ENCODE data around the gene ENTPD5. TPM values are rescaled to one million over a fixed set of nuclear protein-coding genes. Genes with fewer than 3 reads are reported as not detected.

ENTPD5 gene
- total RNA-seq, 4 donors from 2014 or later, result 8.0 to 12.9 (median 11.0) TPM

DNA sequence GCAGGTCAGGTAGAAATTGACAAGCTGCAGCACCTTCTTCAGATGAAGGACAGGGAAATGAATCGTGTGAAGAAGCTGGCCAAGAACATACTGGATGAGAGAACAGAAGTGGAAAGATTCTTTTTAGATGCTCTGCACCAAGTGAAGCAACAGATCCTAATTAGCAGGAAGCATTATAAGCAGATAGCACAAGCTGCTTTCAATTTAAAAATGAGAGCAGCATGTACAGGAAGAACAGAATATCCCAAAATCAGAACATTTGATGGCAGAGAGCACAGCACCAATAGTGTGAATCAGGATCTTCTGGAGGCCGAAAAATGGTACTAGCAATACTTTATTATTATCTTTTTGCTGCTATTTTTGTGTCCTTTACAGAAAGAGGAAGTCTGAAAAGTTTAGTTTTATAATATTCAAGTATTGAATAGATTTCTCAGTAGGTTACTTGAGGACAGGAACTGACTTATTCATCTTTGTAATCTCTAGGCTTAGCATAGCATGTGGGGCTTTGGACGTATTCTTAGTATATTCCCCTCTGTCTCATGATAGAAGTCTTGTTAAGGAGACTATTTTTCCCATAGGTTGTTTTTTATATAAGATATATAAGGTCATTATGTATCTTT is 30.9 kb upstream of the ENTPD5 start:
- H3K27ac ChIP-seq, result no peak overlapping the region
- H3K4me1 ChIP-seq, result no peaks in the 10 kb centered on the region
- WGBS, 2 donors, result 73 to 74% methylated on average over 3 of the region's 3 CpGs
- H3K9me3 ChIP-seq, result no peaks in the 10 kb centered on the region
- TF ChIP-seq, protein P1, sequence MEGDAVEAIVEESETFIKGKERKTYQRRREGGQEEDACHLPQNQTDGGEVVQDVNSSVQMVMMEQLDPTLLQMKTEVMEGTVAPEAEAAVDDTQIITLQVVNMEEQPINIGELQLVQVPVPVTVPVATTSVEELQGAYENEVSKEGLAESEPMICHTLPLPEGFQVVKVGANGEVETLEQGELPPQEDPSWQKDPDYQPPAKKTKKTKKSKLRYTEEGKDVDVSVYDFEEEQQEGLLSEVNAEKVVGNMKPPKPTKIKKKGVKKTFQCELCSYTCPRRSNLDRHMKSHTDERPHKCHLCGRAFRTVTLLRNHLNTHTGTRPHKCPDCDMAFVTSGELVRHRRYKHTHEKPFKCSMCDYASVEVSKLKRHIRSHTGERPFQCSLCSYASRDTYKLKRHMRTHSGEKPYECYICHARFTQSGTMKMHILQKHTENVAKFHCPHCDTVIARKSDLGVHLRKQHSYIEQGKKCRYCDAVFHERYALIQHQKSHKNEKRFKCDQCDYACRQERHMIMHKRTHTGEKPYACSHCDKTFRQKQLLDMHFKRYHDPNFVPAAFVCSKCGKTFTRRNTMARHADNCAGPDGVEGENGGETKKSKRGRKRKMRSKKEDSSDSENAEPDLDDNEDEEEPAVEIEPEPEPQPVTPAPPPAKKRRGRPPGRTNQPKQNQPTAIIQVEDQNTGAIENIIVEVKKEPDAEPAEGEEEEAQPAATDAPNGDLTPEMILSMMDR (IDR thresholded peaks at IDR 0.05), result no peak
- TF ChIP-seq POLR2A (IDR thresholded peaks at IDR 0.05) (no peak), EP300 (IDR thresholded peaks at IDR 0.05) (no peak)
- H3K27me3 ChIP-seq, result no peaks in the 10 kb centered on the region
- H3K4me3 ChIP-seq, result no peak overlapping the region
- no peak for DNase-seq (ENCODE audit: low spot score in 2 of 2)
- peaks cover 0 to 59% (median 0%) of the 10 kb centered on the region in 3 donors for H3K36me3 ChIP-seq

- Histone ChIP-seq H3K27ac (no peak overlapping the region), H3K4me1 (no peaks in the 10 kb centered on the region), H3K27me3 (no peaks in the 10 kb centered on the region), H3K9me3 (no peaks in the 10 kb centered on the region), H3K4me3 (no peak overlapping the region), H3K36me3 (peaks cover 0 to 54% (median 0%) of the 10 kb centered on the region in 3 donors)
- TF ChIP-seq, protein P1 (IDR thresholded peaks at IDR 0.05), result no peak
- TF ChIP-seq EP300 (IDR thresholded peaks at IDR 0.05), result no peak
- TF ChIP-seq POLR2A (IDR thresholded peaks at IDR 0.05), result no peak
- 43 to 50% methylated on average over 3 of the region's 3 CpGs for WGBS, 2 donors
- DNase-seq (ENCODE audit: low spot score in 2 of 2), result no peak
These were observed 29.2 kb upstream of the ENTPD5 start for GRCh38 chr14:74048281-74048680.

DNA sequence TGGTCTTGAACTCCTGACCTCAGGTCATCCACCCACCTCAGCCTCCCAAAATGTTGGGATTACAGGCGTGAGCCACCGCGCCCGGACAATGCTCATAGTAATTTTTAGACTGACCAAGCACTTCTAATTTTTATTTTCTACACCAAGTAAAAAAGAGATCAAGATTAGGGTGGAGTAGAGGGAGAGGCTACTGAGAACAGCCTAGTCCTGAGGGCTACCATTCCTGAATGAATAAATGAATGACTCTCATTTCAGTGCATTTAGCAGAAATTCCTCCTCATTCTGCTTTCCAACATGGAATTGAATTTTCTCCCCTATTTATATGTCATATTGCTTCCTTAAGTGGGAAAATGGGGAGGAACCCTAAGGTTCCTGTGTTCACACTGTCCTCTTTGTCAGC is 26.4 kb upstream of the ENTPD5 start:
- 95 to 98% methylated on average over 4 of the region's 4 CpGs for WGBS, 2 donors
- DNase-seq (ENCODE audit: low spot score in 2 of 2), result no peak
- TF ChIP-seq, protein P1 (IDR thresholded peaks at IDR 0.05), result no peak
- TF ChIP-seq POLR2A (IDR thresholded peaks at IDR 0.05) (no peak), EP300 (IDR thresholded peaks at IDR 0.05) (no peak)

GRCh38 chr14:74042296-74042695 is 23.2 kb upstream of the ENTPD5 start:
- no peaks in the 10 kb centered on the region for H3K9me3 ChIP-seq
- H3K27me3 ChIP-seq, result no peaks in the 10 kb centered on the region
- no peak overlapping the region for H3K27ac ChIP-seq
- DNase-seq (ENCODE audit: low spot score in 2 of 2), result no peak
- peaks cover 0 to 49% (median 0%) of the 10 kb centered on the region in 3 donors for H3K36me3 ChIP-seq
- TF ChIP-seq, protein P1 (IDR thresholded peaks at IDR 0.05), result no peak
- TF ChIP-seq POLR2A (IDR thresholded peaks at IDR 0.05) (no peak), EP300 (IDR thresholded peaks at IDR 0.05) (no peak)
- WGBS, 2 donors, result 53 to 81% methylated on average over 2 of the region's 2 CpGs
- no peak overlapping the region for H3K4me3 ChIP-seq
- no peaks in the 10 kb centered on the region for H3K4me1 ChIP-seq

More for the DNA sequence above, 26.4 kb upstream of the ENTPD5 start:
- Histone ChIP-seq H3K9me3 (no peaks in the 10 kb centered on the region), H3K4me3 (no peak overlapping the region), H3K36me3 (peaks cover 0 to 69% (median 0%) of the 10 kb centered on the region in 3 donors), H3K27ac (no peak overlapping the region), H3K27me3 (no peaks in the 10 kb centered on the region), H3K4me1 (no peaks in the 10 kb centered on the region)

DNA sequence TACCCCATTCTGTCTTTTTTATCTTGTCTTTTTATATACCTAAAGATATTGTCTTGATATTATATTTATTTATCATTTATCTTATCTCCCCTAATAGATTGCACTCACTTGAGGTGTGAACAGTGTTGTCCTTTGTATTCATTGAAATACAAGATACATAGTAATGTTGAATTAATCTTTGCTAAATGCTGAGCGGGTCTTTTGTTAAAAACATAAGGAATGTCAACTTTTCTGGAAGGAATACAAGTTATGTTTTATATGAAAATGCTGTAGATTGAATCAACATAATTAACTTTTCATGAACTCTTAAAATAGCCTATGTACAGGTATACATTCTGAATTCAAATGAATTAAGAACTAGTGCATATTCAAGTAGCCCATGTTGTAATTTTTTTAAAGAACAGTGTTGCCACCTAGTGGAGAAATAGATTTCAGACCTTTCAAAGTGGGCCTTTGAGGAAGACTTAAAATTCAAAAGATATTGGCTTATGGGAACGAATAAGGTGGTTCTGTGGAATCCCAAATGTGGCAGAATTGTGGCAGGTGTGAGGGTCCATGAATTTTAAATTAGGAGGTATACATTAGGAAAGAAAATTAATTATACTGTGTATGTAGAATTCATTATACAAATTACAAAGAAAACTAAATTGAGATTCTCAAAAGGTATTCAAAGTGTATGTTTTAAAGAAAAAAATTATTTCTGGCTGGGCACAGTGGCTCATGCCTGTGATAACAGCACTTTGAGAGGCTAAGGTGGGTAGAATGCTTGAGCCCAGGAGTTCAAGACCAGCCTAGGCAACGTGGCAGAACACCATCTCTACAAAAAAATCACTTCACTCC is 19.2 kb upstream of the ENTPD5 start:
- Histone ChIP-seq H3K27ac (no peak overlapping the region), H3K4me3 (no peak overlapping the region), H3K27me3 (no peaks in the 10 kb centered on the region), H3K9me3 (no peaks in the 10 kb centered on the region), H3K36me3 (peaks cover 0 to 49% (median 0%) of the 10 kb centered on the region in 3 donors), H3K4me1 (no peaks in the 10 kb centered on the region)
- WGBS, 2 donors, result 65 to 66% methylated on average over 3 of the region's 3 CpGs
- DNase-seq (ENCODE audit: low spot score in 2 of 2), result peak in 1 of 2 donors; percentile 20
- TF ChIP-seq, protein P1 (IDR thresholded peaks at IDR 0.05), result peak; percentile 50 to 66 (median 59)
- no peak for TF ChIP-seq POLR2A (IDR thresholded peaks at IDR 0.05)
